ENCODE measurements around the gene MARCOL.
"Not testable (repeated sequence)": the region's sequence is repeated elsewhere in the genome, so short reads cannot be mapped to it uniquely, and the experiment has no call there.

Gene MARCOL

DNA sequence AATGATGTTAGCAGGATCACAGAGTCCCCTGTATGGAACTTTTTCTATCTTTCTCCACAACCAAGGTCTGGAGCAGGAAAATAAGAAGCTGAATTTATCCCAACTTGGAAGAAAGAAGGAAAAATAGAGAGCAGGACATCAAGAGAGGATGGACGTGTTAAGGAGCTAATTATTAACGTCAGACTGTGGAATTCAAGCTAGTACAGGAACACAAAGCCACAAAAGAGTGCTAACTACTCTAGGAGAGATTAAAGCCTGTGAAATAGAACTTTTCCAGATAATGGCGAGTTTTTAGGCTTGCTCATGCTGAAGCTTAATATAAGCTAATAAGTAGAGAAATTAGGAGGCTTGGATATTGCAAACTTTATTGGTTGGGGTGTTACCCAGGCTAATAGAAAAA is 29.6 kb downstream of the MARCOL start:
- no peak for DNase-seq (ENCODE audit: low read depth)

DNA sequence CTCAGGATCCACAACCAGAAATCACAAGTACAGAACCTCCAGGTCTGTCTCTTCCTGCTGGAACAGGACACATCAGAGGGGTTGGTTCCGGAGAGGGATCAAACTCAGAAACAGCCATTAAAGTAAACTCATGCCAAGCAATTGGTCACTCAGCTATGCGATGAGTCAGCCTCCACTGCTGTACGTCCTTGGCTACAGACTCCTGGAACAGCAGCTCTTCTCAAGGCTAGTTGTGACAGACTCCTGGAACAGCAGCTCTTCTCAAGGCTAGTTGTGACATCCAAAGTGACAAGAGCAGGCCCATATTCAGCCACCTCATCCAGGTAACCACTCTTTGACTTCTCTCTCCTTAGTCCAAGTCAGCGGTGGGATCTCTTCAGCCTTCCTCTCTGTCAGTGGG is 30.2 kb downstream of the MARCOL start, which contains the start of gene SPINK13:
TSS of gene SPINK13 (plus strand) at position 229 of the 400 bp plus-strand sequence. CDS start 1,279 bp downstream, outside the sequence.
- peak; percentile 76 for DNase-seq (ENCODE audit: low read depth)

DNA sequence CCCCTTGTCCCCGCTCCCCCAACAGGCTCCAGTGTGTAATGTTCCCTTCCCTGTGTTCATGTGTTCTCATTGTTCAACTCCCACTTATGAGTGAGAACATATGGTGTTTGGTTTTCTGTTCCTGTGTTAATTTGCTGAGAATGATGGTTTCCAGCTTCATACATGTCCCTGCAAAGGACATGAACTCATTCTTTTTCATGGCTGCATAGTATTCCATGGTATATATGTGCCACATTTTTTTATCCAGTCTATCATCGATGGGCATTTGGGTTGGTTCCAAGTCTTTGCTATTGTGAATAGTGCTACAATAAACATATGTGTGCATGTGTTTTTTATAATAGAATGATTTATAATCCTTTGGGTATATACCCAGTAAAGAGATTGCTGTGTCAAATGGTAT is 36.8 kb downstream of the MARCOL start:
- DNase-seq (ENCODE audit: low read depth), result not testable (repeated sequence)

DNA sequence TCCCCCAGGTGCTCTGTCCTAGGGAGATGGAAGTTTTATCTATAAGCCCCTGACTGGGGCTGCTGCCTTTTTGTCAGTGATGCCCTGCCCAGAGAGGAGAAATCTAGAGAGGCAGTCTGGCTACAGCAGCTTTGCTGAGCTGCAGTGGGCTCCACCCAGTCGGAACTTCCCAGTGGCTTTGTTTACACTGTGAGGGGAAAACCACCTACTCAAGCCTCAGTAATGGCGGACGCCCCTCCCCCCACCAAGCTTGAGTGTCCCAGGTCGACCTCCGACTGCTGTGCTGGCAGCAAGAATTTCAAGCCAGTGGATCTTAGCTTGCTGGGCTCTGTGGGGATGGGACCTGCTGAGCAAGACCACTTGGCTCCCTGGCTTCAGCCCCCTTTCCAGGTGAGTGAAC is 42.6 kb downstream of the MARCOL start:
- DNase-seq (ENCODE audit: low read depth), result not testable (repeated sequence)

DNA sequence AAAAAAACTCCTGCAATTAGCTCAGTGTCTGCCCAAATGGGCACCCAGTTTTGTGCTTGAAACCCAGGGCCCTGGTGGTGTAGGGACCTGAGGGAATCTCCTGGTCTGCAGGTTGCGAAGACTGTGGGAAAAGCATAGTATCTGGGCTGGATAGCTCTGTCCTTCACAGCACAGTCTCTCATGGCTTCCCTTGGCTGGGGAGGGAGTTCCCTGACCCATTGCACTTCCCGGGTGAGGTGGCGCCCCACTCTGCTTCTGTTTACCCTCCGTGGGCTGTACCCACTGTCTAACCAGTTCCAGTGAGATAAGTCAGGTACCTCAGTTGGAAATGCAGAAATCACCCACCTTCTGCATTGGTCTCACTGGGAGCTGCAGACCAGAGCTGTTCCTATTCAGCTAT is 43.0 kb downstream of the MARCOL start:
- DNase-seq (ENCODE audit: low read depth), result not testable (repeated sequence)

DNA sequence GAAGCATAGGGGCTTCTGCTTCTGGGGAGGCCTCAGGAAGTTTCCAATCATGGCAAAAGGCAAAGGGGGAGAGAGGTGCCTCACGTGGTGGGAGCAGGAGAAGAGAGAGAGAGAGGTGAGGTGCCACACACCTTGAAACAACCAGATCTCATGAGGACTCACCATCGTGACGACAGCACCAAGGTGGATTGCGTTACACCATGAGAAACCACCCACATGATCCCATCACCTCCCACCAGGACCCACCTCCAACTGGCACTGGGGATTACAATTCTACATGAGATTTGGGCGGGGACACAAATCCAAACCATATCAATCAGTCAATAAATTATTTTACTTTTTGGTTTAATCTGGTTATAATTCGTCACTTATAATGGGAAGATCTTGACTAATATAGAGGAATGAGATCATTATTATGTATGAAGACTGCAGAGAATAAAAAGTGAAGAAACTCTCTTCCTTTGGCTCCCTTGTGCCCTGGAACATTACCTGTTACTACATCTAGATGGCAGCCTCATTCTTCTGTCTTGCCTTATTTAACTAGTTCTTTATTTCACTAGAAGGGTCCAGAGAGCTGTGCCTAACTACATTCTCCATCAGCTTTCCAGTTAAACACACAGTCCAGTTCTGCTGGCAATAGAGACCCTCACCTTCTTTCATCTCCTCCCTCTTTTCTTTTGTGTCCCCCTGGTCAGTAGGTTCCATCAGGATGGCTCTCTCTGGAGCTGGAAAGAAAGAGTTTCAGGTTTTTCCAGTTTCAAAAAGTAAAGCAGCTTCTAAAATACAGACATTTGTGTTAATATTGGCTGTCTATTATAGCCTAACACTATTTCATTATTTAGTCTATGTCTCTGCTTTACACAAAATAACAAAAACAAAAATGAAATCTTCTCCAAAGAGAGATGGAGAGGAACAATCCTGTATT is 52.2 kb downstream of the MARCOL start:
- peak; percentile 23 for DNase-seq (ENCODE audit: low read depth)

All from iris pigment epithelial cell (primary cell).